SU-DHL-6 (cell line): ENCODE results near the gene PSMA3.

Experiments
- H2AFZ ChIP-seq: fragments of 200-600 bp; sonication (generic); 2 replicates; pipeline ENCODE4 v1.6.1; 2014; ENCODE audit warnings: low read depth, mild to moderate bottlenecking, moderate library complexity, mixed read lengths, antibody characterized with exemption, low read length; ENCODE audit not compliant: severe bottlenecking
- H3F3A ChIP-seq: fragments of 200-600 bp; shearing (Covaris generic); 2 replicates; pipeline ENCODE4 v1.6.0; 2016; ENCODE audit warnings: antibody characterized with exemption, mild to moderate bottlenecking; ENCODE audit not compliant: insufficient read depth
- H3K27ac ChIP-seq: fragments of 200-600 bp; sonication (generic); 2 replicates; pipeline ENCODE4 v1.5.1; 2016; ENCODE audit warnings: low read depth, mild to moderate bottlenecking, low read length, moderate library complexity, mixed read lengths
- H3K27me3 ChIP-seq: fragments of 200-600 bp; sonication (generic), shearing (Covaris generic); 2 replicates; pipeline ENCODE4 v1.6.0; 2014; ENCODE audit warnings: mild to moderate bottlenecking, low read length
- H3K36me3 ChIP-seq: fragments of 200-600 bp; sonication (generic); 2 replicates; pipeline ENCODE4 v1.6.1; 2014; ENCODE audit warnings: mild to moderate bottlenecking, low read length, mixed read lengths
- H3K4me2 ChIP-seq: fragments of 300-600, 200-600 bp; shearing (Covaris generic), sonication (generic); 2 replicates; pipeline ENCODE4 v1.6.0; 2014; ENCODE audit warnings: low read length, low read depth, mild to moderate bottlenecking; ENCODE audit not compliant: poor library complexity, severe bottlenecking
- H3K4me3 ChIP-seq: fragments of 200-600 bp; sonication (generic); 2 replicates; pipeline ENCODE4 v1.5.1; 2014; ENCODE audit warnings: antibody characterized with exemption, low read length, mild to moderate bottlenecking, mixed read lengths; ENCODE audit not compliant: insufficient read depth, poor library complexity, severe bottlenecking
- H3K79me2 ChIP-seq: fragments of 200-600 bp; sonication (generic); 2 replicates; pipeline ENCODE4 v1.6.1; 2014; ENCODE audit warnings: mild to moderate bottlenecking, low read length, moderate library complexity; ENCODE audit not compliant: insufficient read depth
- H3K9ac ChIP-seq: fragments of 200-600 bp; sonication (generic); 2 replicates; pipeline ENCODE4 v1.7.0; 2014; ENCODE audit warnings: mild to moderate bottlenecking, low read length
- H3K9me2 ChIP-seq: fragments of 200-600 bp; sonication (generic); replicated peaks from 2 replicates; pipeline ENCODE4 v1.6.1; 2014; ENCODE audit warnings: low read length; ENCODE audit not compliant: insufficient read depth
- H3K9me3 ChIP-seq: fragments of 200-600 bp; sonication (generic); 2 replicates; pipeline ENCODE4 v1.6.1; 2014; ENCODE audit warnings: low read length, mixed read lengths; ENCODE audit not compliant: insufficient read depth
- H4K20me1 ChIP-seq: fragments of 200-600 bp; sonication (generic); 2 replicates; pipeline ENCODE4 v1.6.1; 2014; ENCODE audit warnings: low read depth, mild to moderate bottlenecking, antibody characterized with exemption, low read length, moderate library complexity, mixed read lengths
- EZH2phosphoT487 ChIP-seq: fragments of 200-600 bp; sonication (generic), shearing (Covaris generic); conservative IDR thresholded peaks from 2 replicates; pipeline ENCODE4 v1.6.1; 2018; ENCODE audit warnings: mild to moderate bottlenecking, antibody characterized with exemption, low read length, moderate library complexity, mixed read lengths
- TF ChIP-seq, protein P1 (sequence below): fragments of 200-600 bp; sonication (generic); IDR thresholded peaks from one replicate; pipeline ENCODE4 v1.5.1; 2017; ENCODE audit warnings: antibody characterized with exemption, mild to moderate bottlenecking, low read length, moderate library complexity; ENCODE audit not compliant: insufficient read depth, poor library complexity, severe bottlenecking

The PSMA3 gene

DNA sequence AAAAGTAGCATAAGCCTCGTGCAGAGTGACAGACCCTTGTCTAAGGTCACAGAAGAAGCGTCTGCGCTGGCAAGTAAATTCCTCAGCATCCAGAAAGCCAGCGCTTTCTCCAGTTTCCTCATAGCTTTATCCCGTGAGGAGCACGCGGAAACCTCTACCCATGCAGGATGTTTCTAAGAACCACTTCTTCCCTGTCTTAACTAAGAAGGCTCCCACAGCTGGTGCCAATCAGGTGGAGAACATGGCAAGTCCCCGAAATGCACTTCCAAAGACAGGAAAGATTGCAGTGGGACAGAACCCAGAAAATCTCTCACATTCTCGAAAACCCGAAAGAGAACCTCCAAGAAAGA is 52.7 kb downstream of the PSMA3 start:
- Histone ChIP-seq H2AFZ (no peak overlapping the region), H3K27me3 (no peaks in the 10 kb centered on the region), H3K9me3 (no peaks in the 10 kb centered on the region), H3K27ac (peak overlapping the region; percentile 86), H3K79me2 (peaks cover 78% of the 10 kb centered on the region), H3K4me3 (peak overlapping the region; percentile 99), H3K9ac (peak overlapping the region; percentile 72), H3K4me2 (peak overlapping the region; percentile 96), H3K36me3 (peaks cover 24% of the 10 kb centered on the region), H4K20me1 (peaks cover 31% of the 10 kb centered on the region), H3K9me2 (no peaks in the 10 kb centered on the region), H3F3A (peaks cover 8% of the 10 kb centered on the region; the same call in 1 of the 2 replicates)
- TF ChIP-seq, protein P1, sequence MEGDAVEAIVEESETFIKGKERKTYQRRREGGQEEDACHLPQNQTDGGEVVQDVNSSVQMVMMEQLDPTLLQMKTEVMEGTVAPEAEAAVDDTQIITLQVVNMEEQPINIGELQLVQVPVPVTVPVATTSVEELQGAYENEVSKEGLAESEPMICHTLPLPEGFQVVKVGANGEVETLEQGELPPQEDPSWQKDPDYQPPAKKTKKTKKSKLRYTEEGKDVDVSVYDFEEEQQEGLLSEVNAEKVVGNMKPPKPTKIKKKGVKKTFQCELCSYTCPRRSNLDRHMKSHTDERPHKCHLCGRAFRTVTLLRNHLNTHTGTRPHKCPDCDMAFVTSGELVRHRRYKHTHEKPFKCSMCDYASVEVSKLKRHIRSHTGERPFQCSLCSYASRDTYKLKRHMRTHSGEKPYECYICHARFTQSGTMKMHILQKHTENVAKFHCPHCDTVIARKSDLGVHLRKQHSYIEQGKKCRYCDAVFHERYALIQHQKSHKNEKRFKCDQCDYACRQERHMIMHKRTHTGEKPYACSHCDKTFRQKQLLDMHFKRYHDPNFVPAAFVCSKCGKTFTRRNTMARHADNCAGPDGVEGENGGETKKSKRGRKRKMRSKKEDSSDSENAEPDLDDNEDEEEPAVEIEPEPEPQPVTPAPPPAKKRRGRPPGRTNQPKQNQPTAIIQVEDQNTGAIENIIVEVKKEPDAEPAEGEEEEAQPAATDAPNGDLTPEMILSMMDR = no peak
- no peak for TF ChIP-seq EZH2phosphoT487

- TF ChIP-seq, protein P1 = no peak
- TF ChIP-seq EZH2phosphoT487 = no peak
- Histone ChIP-seq H3K27me3 (no peaks in the 10 kb centered on the region), H3K9ac (peak overlapping the region; percentile 80), H3K4me3 (peak overlapping the region; percentile 99), H3K36me3 (peaks cover 19% of the 10 kb centered on the region), H3F3A (peaks cover 8% of the 10 kb centered on the region; the same call in 1 of the 2 replicates), H4K20me1 (peaks cover 30% of the 10 kb centered on the region; the same call in 1 of the 2 replicates), H3K9me3 (no peaks in the 10 kb centered on the region), H3K27ac (peak overlapping the region; percentile 86), H3K4me2 (peak overlapping the region; percentile 96), H3K79me2 (peaks cover 72% of the 10 kb centered on the region), H3K9me2 (no peaks in the 10 kb centered on the region), H2AFZ (peak overlapping the region; percentile 49)
Observed at GRCh38 chr14:58297762-58298476, 53.3 kb downstream of the PSMA3 start.

GRCh38 chr14:58298477-58299400 is 54.1 kb downstream of the PSMA3 start, which contains the start of gene ARID4A:
Gene ARID4A (plus strand): TSS chr14:58298555. CDS start chr14:58299855, 1,300 bp downstream.
- Histone ChIP-seq H3K27ac (peak within 1 kb of the TSS; percentile 86), H3K4me2 (peak within 1 kb of the TSS; percentile 96), H3K27me3 (no peaks in the 10 kb centered on the region), H3K79me2 (peaks cover 72% of the 10 kb centered on the region), H3K9me2 (no peaks in the 10 kb centered on the region), H2AFZ (peak within 1 kb of the TSS; percentile 59), H3K9ac (peak within 1 kb of the TSS; percentile 80), H3F3A (peaks cover 8% of the 10 kb centered on the region; the same call in 1 of the 2 replicates), H3K9me3 (no peaks in the 10 kb centered on the region), H3K4me3 (peak within 1 kb of the TSS; percentile 99), H4K20me1 (peaks cover 30% of the 10 kb centered on the region; the same call in 1 of the 2 replicates), H3K36me3 (peaks cover 26% of the 10 kb centered on the region)
- TF ChIP-seq, protein P1 = no peak
- TF ChIP-seq EZH2phosphoT487 = no peak
